ENCODE results near the gene SMIM26.

SMIM26 gene

DNA sequence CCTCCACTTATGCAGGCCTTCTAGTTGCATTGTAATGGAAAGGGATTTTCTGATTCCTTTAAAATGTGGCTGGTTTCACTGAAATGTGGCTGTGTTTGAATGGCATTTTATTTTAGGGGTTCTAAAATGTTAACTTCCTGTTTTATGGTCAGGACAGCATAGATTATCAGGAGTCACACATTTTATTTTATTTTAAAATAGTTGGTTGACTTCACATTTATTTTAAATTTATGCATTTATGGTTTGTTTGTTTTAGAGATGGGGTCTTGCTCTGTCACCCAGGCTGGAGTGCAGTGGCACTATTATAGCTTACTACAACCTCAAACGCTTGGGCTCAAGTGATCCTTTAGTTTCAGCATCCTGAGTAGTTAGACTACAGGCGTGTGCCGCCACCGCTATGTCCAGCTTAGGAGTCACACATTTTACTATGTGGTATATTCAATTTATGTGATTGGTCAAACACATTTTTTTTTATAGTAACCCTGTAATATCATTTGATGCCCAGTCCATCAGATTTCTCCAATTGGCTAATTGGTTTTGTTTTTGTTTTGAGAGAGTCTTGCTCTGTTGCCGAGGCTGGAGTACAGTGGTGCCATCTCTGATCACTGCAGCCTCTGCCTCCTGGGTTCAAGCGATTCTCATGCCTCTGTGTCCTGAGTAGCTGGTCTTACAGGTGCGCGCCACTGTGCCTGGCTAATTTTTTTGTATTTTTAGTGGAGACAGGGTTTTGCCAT lies 22.9 kb downstream of the SMIM26 start:
- no peak overlapping the region for H3K9ac ChIP-seq
- no peaks in the 10 kb centered on the region for H4K20me1 ChIP-seq
- H3K4me1 ChIP-seq = peaks cover 0 to 5% (median 0%) of the 10 kb centered on the region in 10 experiments; a peak in 3 of 20 replicates
- H3K9me3 ChIP-seq (replicated peaks in 1 of 11) = peaks cover 0 to 8% (median 4%) of the 10 kb centered on the region in 11 experiments; a peak in 6 of 22 replicates
- H3K27ac ChIP-seq = no peak overlapping the region
- TF ChIP-seq Cebpa-rat (IDR thresholded peaks at IDR 0.05) = no peak
- H3K4me2 ChIP-seq = no peak overlapping the region
- H3K36me3 ChIP-seq = no peaks in the 10 kb centered on the region
- no peak overlapping the region for H3K4me3 ChIP-seq
- no peaks in the 10 kb centered on the region for H3K27me3 ChIP-seq

DNA sequence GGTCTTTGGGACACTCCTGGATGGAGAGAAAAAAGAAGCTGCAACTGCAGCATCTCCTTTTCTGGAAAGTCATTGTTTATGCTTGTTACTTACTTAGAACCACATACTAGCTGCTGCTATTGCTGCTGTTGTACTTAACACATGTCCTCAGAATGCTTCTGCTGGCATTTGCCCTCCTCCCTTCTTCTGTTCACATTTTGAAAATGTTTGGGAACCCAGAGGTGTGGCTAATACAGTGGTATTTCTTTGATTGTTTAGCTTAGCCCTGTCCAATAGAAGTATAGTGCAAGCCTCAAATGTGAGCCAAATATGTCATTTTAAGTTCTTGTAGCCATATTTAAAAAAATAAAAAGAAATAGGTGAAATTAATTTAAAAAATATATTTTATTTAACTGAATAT lies 29.0 kb downstream of the SMIM26 start:
- H3K36me3 ChIP-seq = peaks cover 0 to 12% (median 8%) of the 10 kb centered on the region in 11 experiments; a peak in 5 of 22 replicates
- no peak overlapping the region for H3K9ac ChIP-seq
- H3K27me3 ChIP-seq = no peaks in the 10 kb centered on the region
- H3K4me2 ChIP-seq = no peak overlapping the region
- no peaks in the 10 kb centered on the region for H4K20me1 ChIP-seq
- no peak overlapping the region for H3K4me3 ChIP-seq
- no peak overlapping the region for H3K27ac ChIP-seq
- TF ChIP-seq Cebpa-rat (IDR thresholded peaks at IDR 0.05) = no peak
- H3K4me1 ChIP-seq = no peaks in the 10 kb centered on the region
- H3K9me3 ChIP-seq (replicated peaks in 1 of 11) = peaks cover 4 to 12% (median 6%) of the 10 kb centered on the region in 11 experiments; a peak in 16 of 22 replicates

DNA sequence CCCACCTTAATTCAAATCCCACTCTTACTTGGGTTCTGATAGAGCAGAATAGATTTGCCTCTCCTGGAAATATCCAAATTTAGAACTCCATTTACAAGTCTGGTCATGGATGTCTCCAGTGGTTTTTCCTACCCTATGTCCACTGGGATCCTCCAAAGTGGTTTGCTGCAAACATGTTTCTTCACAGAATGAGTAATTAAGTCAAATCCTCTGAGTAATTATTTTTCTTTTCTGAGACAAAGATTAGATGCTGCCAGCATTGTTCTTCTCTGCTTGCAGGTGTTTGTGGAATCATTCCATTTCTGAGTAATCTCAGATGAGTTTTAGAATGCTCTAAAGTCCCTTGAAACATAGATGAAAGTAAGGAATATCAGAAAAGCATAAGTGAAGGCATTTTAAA lies 42.5 kb downstream of the SMIM26 start:
- no peaks in the 10 kb centered on the region for H3K27me3 ChIP-seq
- no peak overlapping the region for H3K4me3 ChIP-seq
- H3K9me3 ChIP-seq (replicated peaks in 1 of 11) = no peaks in the 10 kb centered on the region
- H3K36me3 ChIP-seq = no peaks in the 10 kb centered on the region; a peak in 1 of 22 replicates
- peaks cover 0 to 6% (median 0%) of the 10 kb centered on the region in 10 experiments; a peak in 1 of 20 replicates for H3K4me1 ChIP-seq
- no peak overlapping the region for H3K4me2 ChIP-seq
- no peak overlapping the region for H3K27ac ChIP-seq
- no peak overlapping the region for H3K9ac ChIP-seq
- TF ChIP-seq Cebpa-rat (IDR thresholded peaks at IDR 0.05) = no peak
- H4K20me1 ChIP-seq = no peaks in the 10 kb centered on the region; a peak in 1 of 22 replicates

DNA sequence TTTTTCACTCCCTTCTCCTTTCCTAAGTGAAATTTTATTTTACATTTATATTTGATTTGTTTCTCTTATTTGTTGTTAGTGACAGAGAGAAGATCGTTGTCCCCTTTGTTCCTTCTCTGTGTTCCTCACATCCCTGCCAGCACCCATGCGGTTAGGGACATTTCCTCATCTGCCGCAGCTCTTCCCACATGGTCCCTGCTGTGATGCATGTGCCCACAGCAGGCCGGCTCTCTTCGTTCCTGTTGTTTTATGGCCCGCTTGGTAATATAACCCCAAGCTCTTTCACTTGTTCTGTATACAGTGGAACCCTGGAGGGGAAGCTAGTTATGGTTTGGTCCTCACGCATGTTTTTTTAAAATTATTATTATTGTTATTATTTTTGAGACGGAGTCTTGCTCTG lies 44.3 kb downstream of the SMIM26 start:
- no peaks in the 10 kb centered on the region for H3K27me3 ChIP-seq
- no peaks in the 10 kb centered on the region; a peak in 1 of 22 replicates for H3K36me3 ChIP-seq
- H3K4me2 ChIP-seq = no peak overlapping the region
- H3K9ac ChIP-seq = no peak overlapping the region
- H3K9me3 ChIP-seq (replicated peaks in 1 of 11) = 0 out of 22 replicates have a peak, but pooled peaks cover 0 to 2% (median 0%) of the 10 kb centered on the region in 11 experiments
- no peak for TF ChIP-seq Cebpa-rat (IDR thresholded peaks at IDR 0.05)
- H3K27ac ChIP-seq = no peak overlapping the region
- no peaks in the 10 kb centered on the region; a peak in 1 of 22 replicates for H4K20me1 ChIP-seq
- H3K4me3 ChIP-seq = no peak overlapping the region
- H3K4me1 ChIP-seq = peaks cover 0 to 6% (median 0%) of the 10 kb centered on the region in 10 experiments; a peak in 1 of 20 replicates

DNA sequence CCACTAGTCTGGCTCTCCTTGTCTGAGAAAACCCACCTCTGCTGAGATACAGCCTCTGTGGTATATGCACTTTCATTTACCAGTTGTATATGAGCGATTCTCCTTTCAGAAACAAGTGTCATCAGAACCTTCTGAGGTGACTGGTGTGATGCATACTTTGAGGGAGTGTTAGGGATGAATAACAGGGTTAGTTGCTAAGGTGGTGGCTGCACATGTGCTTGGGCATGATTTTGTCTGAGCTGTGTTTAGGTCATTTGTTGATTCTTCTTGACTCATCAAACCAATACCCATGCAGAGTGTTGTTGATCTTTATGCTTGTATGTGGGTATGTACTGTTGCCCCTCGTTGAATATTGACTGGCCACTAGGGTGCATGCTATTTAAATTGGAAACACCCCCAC lies 46.3 kb downstream of the SMIM26 start:
- H3K9ac ChIP-seq = no peak overlapping the region
- H3K4me1 ChIP-seq = peaks cover 0 to 6% (median 0%) of the 10 kb centered on the region in 10 experiments; a peak in 1 of 20 replicates
- H3K4me2 ChIP-seq = no peak overlapping the region
- H3K9me3 ChIP-seq (replicated peaks in 1 of 11) = peaks cover 0 to 6% (median 0%) of the 10 kb centered on the region in 11 experiments; a peak in 1 of 22 replicates
- TF ChIP-seq Cebpa-rat (IDR thresholded peaks at IDR 0.05) = no peak
- H4K20me1 ChIP-seq = no peaks in the 10 kb centered on the region; a peak in 1 of 22 replicates
- H3K36me3 ChIP-seq = no peaks in the 10 kb centered on the region; a peak in 1 of 22 replicates
- no peak overlapping the region for H3K4me3 ChIP-seq
- H3K27me3 ChIP-seq = no peaks in the 10 kb centered on the region
- H3K27ac ChIP-seq = no peak overlapping the region

DNA sequence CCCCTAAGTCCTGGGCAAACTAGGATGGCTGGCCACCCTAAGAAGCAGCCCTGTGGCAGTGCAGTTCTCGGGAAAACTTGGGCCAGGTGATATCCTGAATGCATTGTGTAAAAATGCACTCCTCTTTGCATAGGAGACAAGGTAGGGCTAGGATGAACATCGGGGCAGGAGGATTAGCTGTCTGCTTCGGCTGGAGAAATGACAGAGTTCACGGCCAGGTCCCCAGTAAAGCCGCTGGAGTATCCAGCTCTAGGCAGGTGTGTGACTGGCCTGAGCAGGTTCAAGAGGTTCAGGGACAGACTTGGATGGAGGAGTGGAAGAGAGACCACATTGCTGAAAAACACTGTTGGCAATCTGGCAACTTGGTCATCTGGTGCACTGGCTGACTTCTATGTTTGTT lies 47.0 kb downstream of the SMIM26 start:
- no peaks in the 10 kb centered on the region for H3K27me3 ChIP-seq
- H3K4me3 ChIP-seq = no peak overlapping the region
- peaks cover 0 to 6% (median 0%) of the 10 kb centered on the region in 11 experiments; a peak in 1 of 22 replicates for H3K9me3 ChIP-seq (replicated peaks in 1 of 11)
- H4K20me1 ChIP-seq = no peaks in the 10 kb centered on the region; a peak in 1 of 22 replicates
- peaks cover 0 to 6% (median 0%) of the 10 kb centered on the region in 10 experiments; a peak in 1 of 20 replicates for H3K4me1 ChIP-seq
- no peak overlapping the region for H3K27ac ChIP-seq
- H3K36me3 ChIP-seq = no peaks in the 10 kb centered on the region; a peak in 1 of 22 replicates
- no peak overlapping the region for H3K9ac ChIP-seq
- no peak overlapping the region for H3K4me2 ChIP-seq
- no peak for TF ChIP-seq Cebpa-rat (IDR thresholded peaks at IDR 0.05)

DNA sequence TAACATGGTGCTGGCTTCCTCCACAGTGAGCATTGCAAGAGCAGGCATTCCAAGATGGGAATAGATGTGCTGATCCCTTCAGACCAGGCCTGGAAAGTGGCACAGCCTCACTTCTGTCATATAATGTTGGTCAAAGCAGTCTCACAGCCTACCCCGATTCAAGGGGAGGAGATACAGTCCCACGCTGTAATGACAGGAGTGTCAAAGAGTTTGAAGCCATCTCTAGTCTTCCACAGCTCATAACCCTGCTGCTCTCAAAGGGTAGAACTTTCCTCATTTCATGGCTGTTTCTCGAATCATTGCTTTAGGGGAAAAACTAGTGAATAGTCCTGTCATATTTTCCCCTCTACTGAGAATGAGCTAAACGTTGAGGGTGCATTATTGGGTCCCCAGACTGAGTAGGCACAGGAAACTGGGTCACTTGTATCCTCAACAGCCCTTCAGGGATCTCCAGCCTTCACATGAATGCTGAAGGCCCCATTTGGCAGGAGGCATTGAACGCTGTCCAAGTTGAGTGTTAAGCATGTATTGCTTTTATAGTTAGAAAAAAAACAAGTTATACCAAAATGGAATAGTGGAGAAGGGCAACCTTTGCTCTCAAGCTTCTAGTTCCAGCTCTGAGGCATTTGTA lies 47.9 kb downstream of the SMIM26 start:
- no peak overlapping the region for H3K4me3 ChIP-seq
- H3K9ac ChIP-seq = no peak overlapping the region
- no peaks in the 10 kb centered on the region for H3K27me3 ChIP-seq
- H3K4me2 ChIP-seq = no peak overlapping the region
- no peaks in the 10 kb centered on the region; a peak in 1 of 22 replicates for H4K20me1 ChIP-seq
- H3K4me1 ChIP-seq = peaks cover 0 to 6% (median 0%) of the 10 kb centered on the region in 10 experiments; a peak in 1 of 20 replicates
- peaks cover 0 to 6% (median 0%) of the 10 kb centered on the region in 11 experiments; a peak in 1 of 22 replicates for H3K9me3 ChIP-seq (replicated peaks in 1 of 11)
- TF ChIP-seq Cebpa-rat (IDR thresholded peaks at IDR 0.05) = no peak
- H3K36me3 ChIP-seq = no peaks in the 10 kb centered on the region; a peak in 1 of 22 replicates
- H3K27ac ChIP-seq = no peak overlapping the region

Data from BLaER1 treated with 17β-estradiol and CSF1 and Interleukin-3, amounts not matched to agents 10 nM and 100 nM (cell line).